Endothelial cell of hepatic sinusoid (primary cell): ENCODE data around the gene THUMPD1.
"Not testable (repeated sequence)": the region's sequence is repeated elsewhere in the genome, so short reads cannot be mapped to it uniquely, and the experiment has no call there.

Experiments
- in situ Hi-C: cut with HindIII; loops from 2 replicates; pipeline ENCODE4 v1.10.0; 2017; ENCODE audit warnings: low sequenced_read_pairs

Gene THUMPD1

GRCh38 chr16:20750558-20750957, 8.9 kb upstream of the THUMPD1 start:
- in situ Hi-C loops, result no loop called here

DNA sequence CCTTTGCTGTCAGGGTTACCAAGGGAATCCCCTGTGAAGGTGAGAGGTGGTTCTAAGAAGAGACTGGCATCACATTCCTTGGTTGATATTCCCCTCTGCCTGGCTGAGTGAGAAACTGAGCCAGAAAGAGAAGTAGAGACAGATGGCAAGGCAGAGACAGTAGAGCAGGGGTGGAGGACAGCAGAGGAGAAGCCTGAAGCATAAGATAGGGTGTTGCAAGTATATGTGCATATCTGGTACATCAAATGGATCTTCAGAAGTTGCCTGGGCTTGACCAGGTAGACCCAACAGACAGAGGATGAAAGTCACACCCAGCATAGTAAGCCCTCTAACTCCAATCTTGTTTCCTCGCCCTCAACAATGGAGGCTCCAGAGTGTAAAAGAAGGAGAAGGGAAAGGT, 7.9 kb upstream of the THUMPD1 start:
- in situ Hi-C loops, result no loop called here

DNA sequence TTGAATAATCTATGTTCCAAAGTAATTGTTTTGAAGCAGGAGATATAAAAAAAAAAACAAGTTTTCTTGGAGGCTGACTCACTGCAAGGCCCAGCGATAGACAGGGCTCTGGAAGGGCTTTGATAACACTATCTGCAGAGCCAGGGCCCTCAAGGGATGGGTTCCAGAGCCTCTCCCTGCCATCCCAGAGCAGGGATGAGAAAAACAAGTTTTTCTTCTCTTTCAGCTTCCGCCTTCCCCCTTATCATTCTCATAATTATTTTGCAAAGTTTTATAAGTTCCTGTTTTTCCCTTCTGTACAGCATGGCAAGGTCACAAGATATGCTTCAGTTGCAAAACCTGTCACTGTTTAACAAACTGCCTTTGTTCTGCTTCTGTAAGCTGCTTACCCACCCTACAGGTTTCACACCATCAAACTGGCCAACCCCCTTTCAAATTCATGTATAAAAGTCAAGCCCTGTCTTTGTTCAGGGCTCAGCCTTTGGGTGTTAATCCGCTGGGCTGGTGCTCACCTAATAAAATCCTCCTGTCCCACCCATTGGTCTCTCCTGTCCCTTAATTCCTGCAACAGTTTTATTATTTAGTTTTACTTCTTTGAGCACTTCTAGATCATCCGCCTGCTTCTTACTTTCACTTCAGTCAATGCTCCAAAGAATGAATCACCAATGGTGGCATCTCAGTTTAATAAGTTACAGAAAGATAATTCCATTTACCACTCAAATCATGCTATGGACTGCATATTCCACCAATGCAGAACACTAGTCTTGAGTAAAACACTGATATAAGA, 5.6 kb upstream of the THUMPD1 start:
- in situ Hi-C loops, result no loop called here

GRCh38 chr16:20746461-20746860, 4.8 kb upstream of the THUMPD1 start:
- in situ Hi-C loops, result no loop called here

GRCh38 chr16:20744922-20745440, 3.4 kb upstream of the THUMPD1 start:
- in situ Hi-C loops, result no loop called here

DNA sequence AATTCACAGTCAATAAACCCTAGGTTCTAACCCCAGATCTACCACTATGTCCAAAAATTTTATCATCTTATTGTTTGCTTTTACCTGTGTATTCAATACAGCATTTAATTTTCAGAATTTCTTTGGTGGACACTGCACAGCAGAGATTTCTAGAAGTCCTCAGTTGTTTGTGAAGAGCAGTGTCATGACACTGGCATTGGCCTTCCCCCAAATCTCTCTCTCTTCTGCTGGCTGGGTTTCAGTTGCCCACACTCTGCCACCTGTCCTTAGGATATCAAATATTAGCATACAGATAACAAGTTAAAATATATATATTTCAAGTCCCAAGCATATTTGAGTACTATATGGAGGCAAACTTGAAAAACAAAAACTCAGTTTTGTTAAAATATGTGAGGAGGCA, 2.0 kb upstream of the THUMPD1 start:
- in situ Hi-C loops, result no loop called here

DNA sequence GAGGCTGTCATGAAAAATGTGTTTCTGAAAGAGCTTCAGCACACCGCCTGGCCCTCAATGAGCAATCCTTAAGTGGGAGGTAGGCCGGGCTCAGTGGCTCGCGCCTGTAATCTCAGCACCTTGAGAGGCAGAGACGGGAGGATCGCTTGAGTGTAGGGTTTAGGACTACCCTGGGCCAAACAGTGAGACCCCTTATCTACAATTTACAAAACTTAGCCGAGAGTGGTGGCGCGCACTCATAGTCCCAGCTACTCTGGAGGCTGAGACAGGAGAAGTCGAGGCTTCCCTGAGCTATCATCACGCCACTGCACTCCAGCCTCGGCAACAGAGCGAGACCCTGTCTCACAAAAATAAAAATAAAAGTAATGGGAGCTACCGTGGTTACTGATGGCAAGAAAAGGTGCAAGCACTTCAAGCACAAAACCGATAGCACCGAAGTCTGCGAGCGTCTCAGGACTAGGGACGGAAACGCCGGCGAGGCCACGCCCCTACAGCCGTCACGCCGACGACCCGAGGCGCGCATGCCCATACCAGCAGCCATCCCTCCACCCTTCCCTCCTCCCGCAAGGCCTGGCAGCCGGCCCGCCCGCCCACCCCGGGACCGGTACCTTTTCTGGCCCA, 607 bp downstream of the THUMPD1 start:
- in situ Hi-C loops, result no loop called here

DNA sequence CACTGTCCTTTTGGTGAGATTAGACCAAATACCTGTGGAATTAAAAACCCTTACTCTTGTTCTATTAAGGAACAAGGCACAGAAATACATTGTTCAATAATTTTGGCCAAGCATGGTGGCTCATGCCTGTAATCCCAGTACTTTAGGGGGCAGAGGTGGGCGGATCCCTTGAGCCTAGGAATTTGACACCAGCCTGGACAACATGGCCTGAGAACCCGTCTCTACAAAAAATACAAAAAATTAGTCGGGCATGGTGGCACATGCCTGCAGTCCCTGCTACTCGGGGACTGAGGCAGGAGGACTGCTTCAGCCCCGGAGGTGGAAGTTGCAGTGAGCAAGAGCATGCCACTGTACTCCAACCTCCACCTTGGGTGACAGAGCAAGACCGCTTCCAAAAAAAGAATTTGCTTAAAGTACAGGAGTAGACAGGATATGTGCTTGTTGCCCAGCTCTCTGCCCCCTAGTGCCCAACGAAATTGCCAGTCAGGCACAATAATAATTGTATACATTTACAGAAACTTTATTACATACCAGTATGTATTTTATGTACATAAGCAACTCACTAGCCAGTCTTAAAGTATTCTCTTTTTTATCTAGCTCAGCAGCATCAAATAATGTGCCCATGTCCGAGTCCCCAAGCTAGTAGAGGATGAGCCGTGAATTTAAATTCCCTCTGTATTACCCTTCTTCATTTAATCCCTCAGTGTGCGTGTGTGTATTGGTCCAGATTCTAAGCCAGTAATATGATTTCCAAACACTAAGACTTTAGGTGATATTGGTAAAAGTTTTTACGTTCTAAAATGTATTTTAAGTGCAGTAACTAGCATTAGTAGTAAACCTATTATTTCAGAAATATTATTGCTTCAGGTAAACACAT, 1.4 kb downstream of the THUMPD1 start:
- in situ Hi-C loops, result no loop called here

GRCh38 chr16:20735490-20735889, 6.1 kb downstream of the THUMPD1 start:
- in situ Hi-C loops, result no loop called here

- in situ Hi-C loops, result no loop called here
These were observed 6.8 kb downstream of the THUMPD1 start for GRCh38 chr16:20734782-20735181.

- in situ Hi-C loops, result no loop called here
These were observed 7.6 kb downstream of the THUMPD1 start for GRCh38 chr16:20734056-20734455.

- in situ Hi-C loops, result no loop called here
These were observed 12.5 kb downstream of the THUMPD1 start for GRCh38 chr16:20729141-20729540.

DNA sequence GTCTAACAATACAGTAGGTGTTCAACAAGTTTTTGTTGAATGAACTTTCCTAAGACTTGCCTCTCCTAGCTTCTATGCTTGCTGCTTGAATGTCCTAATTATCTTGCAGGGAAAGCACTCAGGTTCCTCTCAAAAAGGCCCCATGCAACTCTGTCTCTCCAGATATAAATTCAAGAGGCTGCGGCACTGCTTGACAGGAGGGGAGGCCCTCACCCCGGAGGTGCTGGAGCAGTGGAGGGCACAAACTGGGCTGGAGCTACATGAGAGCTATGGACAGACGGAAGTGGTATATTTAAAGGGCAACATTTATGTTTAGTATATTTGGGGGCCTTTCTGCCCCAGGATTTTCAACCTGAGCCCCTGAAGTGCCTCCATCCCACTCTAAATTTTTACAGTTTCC, 14.4 kb downstream of the THUMPD1 start:
- in situ Hi-C loops, result no loop called here

DNA sequence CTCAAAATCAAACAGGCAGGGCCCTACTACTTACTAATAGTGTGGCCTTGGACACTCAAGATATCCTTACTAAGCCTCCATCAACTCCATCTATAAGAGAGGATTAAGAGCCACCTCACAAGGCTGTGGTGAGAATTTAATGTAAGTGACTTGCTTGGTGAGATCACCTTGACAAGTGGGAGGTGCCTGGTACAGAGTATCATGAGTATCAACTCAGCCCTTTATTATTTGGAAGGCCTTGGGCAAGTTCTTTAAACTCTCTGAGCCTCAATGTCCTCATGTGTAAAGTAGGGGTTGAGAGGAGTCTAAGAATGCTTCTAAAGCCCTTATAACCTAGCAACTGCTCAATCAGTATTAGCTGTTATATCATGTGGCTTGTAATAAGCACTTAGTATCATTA, 15.0 kb downstream of the THUMPD1 start:
- in situ Hi-C loops, result no loop called here

DNA sequence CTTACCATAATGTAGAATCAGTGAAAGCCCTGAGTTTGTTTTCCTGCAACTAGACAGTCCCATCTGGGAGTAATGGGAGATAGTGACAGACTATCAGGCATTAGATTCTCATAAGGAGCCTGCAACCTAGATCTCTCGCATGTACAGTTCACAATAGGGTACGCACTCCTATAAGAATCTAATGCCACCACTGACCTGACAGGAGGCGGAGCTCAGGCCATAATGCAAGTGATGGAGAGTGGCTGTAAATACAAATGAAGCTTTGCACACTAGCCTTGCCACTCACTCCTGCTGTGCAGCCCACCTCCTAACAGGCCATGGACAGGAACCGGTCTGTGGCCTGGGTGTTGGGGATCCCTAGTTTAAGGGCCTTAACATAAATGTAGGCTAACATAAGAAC, 21.4 kb downstream of the THUMPD1 start:
- in situ Hi-C loops, result no loop called here

GRCh38 chr16:20717718-20718117, 23.9 kb downstream of the THUMPD1 start:
- in situ Hi-C loops, result not testable (repeated sequence)

GRCh38 chr16:20711277-20711911, 30.2 kb downstream of the THUMPD1 start:
- in situ Hi-C loops, result no loop called here

DNA sequence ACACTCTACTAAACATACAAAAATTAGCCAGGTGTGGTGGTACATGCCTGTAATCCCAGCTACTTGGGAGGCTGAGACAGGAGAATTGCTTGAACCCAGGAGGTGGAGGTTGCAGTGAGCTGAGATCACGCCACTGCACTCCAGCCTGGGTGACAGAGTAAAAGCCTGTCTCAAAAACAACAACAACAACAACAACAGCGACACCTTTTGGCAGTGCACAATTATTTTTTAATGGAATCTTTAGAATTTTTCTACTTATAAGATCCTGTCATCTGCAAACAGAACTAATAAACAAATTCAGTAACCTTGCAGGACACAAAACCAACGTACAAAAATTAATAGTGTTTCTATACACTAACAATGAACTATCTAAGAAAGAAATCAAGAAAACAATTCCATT, 33.5 kb downstream of the THUMPD1 start:
- in situ Hi-C loops, result not testable (repeated sequence)

GRCh38 chr16:20707461-20707860, 34.2 kb downstream of the THUMPD1 start:
- in situ Hi-C loops, result no loop called here

DNA sequence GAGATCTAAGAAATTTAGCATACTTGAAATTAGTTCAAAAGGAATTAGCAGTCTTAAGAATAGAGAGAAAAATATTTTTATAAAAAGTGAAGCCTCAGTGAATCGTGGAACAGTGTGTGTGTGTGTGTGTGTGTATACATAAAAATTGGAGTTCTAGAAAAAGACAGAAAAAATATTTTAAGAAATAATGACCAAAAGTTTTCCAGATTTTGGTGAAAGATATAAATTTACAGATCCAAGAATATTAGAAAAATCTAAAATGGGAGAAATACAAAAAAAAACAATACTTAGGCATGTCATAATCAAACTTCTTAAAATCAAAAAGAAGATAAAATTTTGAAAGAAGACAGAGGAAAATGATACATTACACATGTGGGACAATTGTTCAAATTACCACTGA, 35.6 kb downstream of the THUMPD1 start:
- in situ Hi-C loops, result not testable (repeated sequence)

DNA sequence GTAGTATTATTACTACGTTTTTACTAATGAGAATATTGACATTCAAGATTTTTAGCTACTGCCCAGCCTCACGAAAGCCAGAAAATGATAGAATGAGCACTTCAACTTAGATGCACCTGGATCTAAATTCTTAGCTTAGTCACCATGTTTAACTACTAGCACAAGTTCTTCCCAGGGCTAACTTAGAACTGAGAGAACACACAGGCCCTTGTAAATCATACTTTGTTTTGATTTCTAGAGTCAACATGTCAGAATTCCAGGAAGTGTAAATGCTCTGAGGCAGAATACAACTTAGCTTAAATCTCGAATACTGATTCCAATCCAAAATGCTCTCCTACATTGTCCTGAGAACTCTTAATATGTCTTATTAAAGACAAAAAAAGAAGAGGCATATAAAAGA, 37.3 kb downstream of the THUMPD1 start:
- in situ Hi-C loops, result no loop called here
